Endothelial cell (in vitro differentiated cells): ENCODE data around the gene PDE1A. TPM values are rescaled to one million over a fixed set of nuclear protein-coding genes. Genes with fewer than 3 reads are reported as not detected.

Experiments used
- DNase-seq: peaks from one replicate; pipeline ENCODE4 v3.0.0; 2021; ENCODE audit warnings: low spot score
- H3K27ac Mint-ChIP-seq: one replicate; pipeline ENCODE4 v1.8.0; 2021; ENCODE audit warnings: mixed read lengths, inconsistent platforms; ENCODE audit not compliant: unreplicated experiment
- H3K27me3 Mint-ChIP-seq: one replicate; pipeline ENCODE4 v1.8.0; 2021; ENCODE audit warnings: mild to moderate bottlenecking, moderate library complexity, mixed read lengths, inconsistent platforms; ENCODE audit not compliant: unreplicated experiment
- H3K36me3 Mint-ChIP-seq: one replicate; pipeline ENCODE4 v1.8.0; 2021; ENCODE audit warnings: mild to moderate bottlenecking, low read depth, mixed read lengths, inconsistent platforms; ENCODE audit not compliant: unreplicated experiment
- H3K4me1 Mint-ChIP-seq: one replicate; pipeline ENCODE4 v1.8.0; 2021; ENCODE audit warnings: mild to moderate bottlenecking, mixed read lengths, inconsistent platforms; ENCODE audit not compliant: unreplicated experiment
- H3K4me3 Mint-ChIP-seq: one replicate; pipeline ENCODE4 v1.8.0; 2021; ENCODE audit warnings: mild to moderate bottlenecking, mixed read lengths, inconsistent platforms; ENCODE audit not compliant: unreplicated experiment
- H3K9me3 Mint-ChIP-seq: one replicate; pipeline ENCODE4 v1.8.0; 2021; ENCODE audit warnings: mixed read lengths, inconsistent platforms; ENCODE audit not compliant: unreplicated experiment
- total RNA-seq: library from RNA; stranded (reverse); fragmentation: NEBNext Ultra II Directional; extraction: Animal tissue kit (Norgen Biotek cat#: 25700); gene quantifications from one replicate; pipeline ENCODE4 v1.2.1, GENCODE V29; 2021; ENCODE audit not compliant: unreplicated experiment
- TF ChIP-seq, protein P1 (sequence below): fragments of 200-600 bp; sonication (generic); IDR thresholded peaks from one replicate; pipeline ENCODE4 v1.5.0; 2021; ENCODE audit warnings: antibody characterized with exemption; ENCODE audit not compliant: unreplicated experiment

The PDE1A gene
- total RNA-seq, 1 donor from 2014 or later, result 21.6 TPM

DNA sequence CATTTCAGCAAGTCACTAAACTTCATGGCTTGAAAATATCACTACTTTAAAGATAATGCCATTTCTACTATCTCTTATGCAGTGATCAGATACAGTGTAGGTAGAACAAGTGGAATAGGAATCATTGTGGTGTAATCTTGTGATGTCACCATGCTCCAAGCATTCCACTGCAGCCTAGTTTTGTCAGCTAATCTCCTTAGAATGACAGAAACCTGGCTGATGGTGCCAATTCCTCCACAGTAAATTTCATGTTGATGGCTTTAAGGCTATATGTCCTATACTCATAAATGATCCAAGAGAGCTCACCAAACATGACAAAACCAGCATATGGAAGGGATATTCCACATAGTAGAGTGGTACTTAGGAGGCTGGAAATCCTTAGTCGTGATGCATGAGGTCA is 184.9 kb downstream of the PDE1A start:
- DNase-seq, result no peak

DNA sequence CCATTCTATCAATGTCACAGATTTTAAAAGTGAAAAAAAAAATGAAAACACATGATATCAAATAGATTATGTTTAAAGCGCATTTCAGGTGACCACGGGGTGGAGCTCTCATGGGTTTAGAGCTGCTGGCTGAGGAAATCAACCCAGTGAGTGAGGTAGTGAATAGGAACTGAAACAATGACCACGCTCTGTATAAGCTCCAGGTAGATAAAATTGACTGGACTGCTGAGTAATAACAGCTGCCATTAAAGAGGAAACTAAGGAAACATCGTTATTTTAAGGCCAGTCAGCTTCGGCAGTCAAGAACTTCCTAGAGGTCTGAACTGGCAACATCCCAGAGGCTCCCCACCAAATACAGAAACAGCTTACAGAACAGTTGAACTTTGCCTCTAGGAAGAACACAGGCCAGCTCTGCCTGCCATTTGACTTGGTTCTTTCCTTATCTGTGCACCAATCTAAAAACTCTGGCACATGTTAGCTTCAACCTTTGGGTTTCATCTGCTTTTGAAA is 185.9 kb downstream of the PDE1A start:
- TF ChIP-seq, protein P1, sequence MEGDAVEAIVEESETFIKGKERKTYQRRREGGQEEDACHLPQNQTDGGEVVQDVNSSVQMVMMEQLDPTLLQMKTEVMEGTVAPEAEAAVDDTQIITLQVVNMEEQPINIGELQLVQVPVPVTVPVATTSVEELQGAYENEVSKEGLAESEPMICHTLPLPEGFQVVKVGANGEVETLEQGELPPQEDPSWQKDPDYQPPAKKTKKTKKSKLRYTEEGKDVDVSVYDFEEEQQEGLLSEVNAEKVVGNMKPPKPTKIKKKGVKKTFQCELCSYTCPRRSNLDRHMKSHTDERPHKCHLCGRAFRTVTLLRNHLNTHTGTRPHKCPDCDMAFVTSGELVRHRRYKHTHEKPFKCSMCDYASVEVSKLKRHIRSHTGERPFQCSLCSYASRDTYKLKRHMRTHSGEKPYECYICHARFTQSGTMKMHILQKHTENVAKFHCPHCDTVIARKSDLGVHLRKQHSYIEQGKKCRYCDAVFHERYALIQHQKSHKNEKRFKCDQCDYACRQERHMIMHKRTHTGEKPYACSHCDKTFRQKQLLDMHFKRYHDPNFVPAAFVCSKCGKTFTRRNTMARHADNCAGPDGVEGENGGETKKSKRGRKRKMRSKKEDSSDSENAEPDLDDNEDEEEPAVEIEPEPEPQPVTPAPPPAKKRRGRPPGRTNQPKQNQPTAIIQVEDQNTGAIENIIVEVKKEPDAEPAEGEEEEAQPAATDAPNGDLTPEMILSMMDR, result no peak
- Mint-ChIP-seq H3K4me1 (peaks cover 11% of the 10 kb centered on the region), H3K36me3 (no peaks in the 10 kb centered on the region), H3K4me3 (no peak overlapping the region), H3K27ac (peak overlapping the region; percentile 37), H3K27me3 (no peaks in the 10 kb centered on the region), H3K9me3 (no peaks in the 10 kb centered on the region)
- DNase-seq, result peak; percentile 38

More for the DNA sequence above, 184.9 kb downstream of the PDE1A start:
- H3K4me1 Mint-ChIP-seq, result peaks cover 11% of the 10 kb centered on the region
- no peak overlapping the region for H3K4me3 Mint-ChIP-seq
- no peak overlapping the region for H3K27ac Mint-ChIP-seq
- TF ChIP-seq, protein P1, result no peak
- no peaks in the 10 kb centered on the region for H3K27me3 Mint-ChIP-seq
- H3K9me3 Mint-ChIP-seq, result no peaks in the 10 kb centered on the region
- no peaks in the 10 kb centered on the region for H3K36me3 Mint-ChIP-seq

DNA sequence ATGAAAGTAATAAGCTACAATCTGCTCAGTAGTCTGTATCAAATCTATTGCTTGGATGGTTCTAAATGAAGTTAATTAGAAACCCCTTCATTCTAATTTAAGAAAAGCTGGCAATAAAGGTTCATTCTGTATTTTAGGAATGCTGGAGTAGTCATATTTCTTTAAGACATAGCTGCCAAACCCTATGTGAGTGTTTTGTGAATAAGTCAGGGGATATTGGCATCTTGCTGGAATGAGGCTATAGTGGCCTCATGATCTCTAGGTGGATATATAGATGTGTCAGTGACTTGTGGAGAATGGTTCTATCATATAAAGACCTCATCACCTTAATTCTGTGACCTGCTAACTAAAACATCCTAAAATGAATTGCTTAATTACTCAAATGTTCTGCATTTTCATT is 196.3 kb downstream of the PDE1A start:
- Mint-ChIP-seq H3K27me3 (no peaks in the 10 kb centered on the region), H3K4me1 (no peaks in the 10 kb centered on the region), H3K36me3 (no peaks in the 10 kb centered on the region), H3K4me3 (no peak overlapping the region), H3K9me3 (no peaks in the 10 kb centered on the region), H3K27ac (no peak overlapping the region)
- TF ChIP-seq, protein P1, result no peak
- DNase-seq, result no peak

DNA sequence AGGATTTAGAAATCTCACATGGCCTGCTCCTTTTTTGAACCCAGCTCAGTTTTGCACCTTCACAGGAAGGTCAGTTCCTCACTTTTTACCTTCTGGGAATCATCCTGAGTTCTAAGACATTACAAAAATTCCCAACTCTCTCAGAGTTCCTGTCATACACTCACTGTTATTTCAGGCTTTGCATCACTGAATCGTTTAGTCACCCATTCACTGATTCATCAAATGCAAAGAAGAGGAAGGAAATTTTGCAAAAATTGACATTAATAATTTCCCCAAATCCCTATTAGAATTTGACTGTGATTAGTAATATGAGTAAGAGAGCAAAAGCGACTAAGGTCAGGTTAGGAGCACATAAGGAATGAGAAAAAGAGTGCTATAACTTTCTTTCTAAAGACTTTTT is 197.5 kb downstream of the PDE1A start:
- no peak for DNase-seq
- Mint-ChIP-seq H3K27ac (no peak overlapping the region), H3K9me3 (no peaks in the 10 kb centered on the region), H3K4me1 (no peaks in the 10 kb centered on the region), H3K36me3 (no peaks in the 10 kb centered on the region), H3K4me3 (no peak overlapping the region), H3K27me3 (no peaks in the 10 kb centered on the region)
- TF ChIP-seq, protein P1, result no peak

DNA sequence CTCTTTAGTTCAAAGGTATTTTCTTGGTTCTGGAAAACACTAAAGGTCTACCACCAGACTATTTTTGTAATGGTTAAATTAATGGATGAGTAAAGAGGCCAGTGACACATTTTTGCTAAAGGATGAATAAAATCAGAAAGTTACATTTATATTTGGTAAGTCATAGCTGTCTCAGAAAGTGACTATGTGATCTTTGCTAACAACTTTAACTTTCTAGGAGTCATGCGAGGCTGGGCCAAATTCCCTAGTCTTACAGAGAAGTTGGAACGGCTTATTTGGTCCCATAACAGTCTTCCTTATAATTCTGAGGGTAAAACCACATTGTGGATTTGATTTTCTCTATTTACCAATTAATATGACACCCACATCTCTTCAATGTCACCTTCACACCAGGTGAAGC is 198.1 kb downstream of the PDE1A start:
- H3K36me3 Mint-ChIP-seq, result no peaks in the 10 kb centered on the region
- H3K9me3 Mint-ChIP-seq, result no peaks in the 10 kb centered on the region
- no peak for DNase-seq
- H3K27ac Mint-ChIP-seq, result no peak overlapping the region
- TF ChIP-seq, protein P1, result no peak
- H3K4me1 Mint-ChIP-seq, result no peaks in the 10 kb centered on the region
- H3K4me3 Mint-ChIP-seq, result no peak overlapping the region
- no peaks in the 10 kb centered on the region for H3K27me3 Mint-ChIP-seq
